SIG-M5 (cell line): ENCODE results near the gene CHRDL2.

Experiments used
- DNase-seq: peaks from one replicate; lab custom pipeline; 2025; lab: John Stamatoyannopoulos, UW

CHRDL2 gene

DNA sequence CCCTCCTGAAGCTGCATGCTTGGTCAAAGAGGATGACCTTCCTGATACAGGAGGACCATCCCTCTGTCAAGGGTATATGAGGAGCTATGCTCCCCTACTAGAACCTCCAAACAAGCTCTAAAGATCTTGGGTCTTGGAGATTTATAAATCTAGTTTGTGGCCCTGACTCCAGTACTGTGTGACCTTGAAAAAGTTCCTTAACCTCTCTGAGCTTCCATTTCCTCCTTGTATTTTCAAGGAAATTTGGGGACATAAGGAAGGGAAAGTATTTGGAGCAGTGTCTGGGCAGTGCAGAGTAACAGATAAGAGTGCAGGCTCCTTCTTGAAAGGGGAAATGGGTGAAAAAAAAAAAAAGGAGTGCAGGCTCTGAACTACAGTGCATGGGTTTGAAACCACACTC, 45.9 kb downstream of the CHRDL2 start:
- no peak for DNase-seq

GRCh38 chr11:74684661-74685060, 46.6 kb downstream of the CHRDL2 start:
- no peak for DNase-seq

DNA sequence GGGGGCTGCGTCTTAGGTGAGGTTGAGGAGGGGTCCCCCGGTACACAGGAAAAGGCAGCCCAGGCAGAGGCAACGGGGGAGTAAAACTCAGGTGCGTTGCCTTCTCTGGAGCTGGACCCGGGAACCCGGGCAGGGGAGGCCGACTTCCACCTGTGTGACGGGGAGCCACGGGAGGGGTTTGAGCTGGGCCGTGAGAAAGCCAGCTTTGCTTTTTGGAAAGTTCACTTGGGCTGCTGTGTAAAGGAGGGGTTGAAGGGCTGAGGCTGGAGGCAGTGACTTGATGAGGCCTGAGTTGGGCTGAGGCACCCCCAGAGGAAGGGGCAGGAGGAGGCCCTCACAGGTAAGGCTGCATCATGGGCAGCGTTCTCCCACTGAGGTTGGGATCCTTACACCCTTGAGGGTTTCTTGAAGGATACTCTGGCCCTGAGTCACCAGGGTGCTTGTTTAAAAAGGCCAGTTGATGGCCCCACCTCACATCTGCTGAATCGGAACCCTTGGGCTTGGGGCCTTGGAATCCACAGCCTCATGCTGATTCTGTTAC, 47.2 kb downstream of the CHRDL2 start:
- DNase-seq, result no peak

GRCh38 chr11:74683279-74683871, 47.9 kb downstream of the CHRDL2 start:
- no peak for DNase-seq

- no peak for DNase-seq
Measured at GRCh38 chr11:74682731-74683278, 48.4 kb downstream of the CHRDL2 start.

- no peak for DNase-seq
Measured at GRCh38 chr11:74681686-74682651, 49.3 kb downstream of the CHRDL2 start.

DNA sequence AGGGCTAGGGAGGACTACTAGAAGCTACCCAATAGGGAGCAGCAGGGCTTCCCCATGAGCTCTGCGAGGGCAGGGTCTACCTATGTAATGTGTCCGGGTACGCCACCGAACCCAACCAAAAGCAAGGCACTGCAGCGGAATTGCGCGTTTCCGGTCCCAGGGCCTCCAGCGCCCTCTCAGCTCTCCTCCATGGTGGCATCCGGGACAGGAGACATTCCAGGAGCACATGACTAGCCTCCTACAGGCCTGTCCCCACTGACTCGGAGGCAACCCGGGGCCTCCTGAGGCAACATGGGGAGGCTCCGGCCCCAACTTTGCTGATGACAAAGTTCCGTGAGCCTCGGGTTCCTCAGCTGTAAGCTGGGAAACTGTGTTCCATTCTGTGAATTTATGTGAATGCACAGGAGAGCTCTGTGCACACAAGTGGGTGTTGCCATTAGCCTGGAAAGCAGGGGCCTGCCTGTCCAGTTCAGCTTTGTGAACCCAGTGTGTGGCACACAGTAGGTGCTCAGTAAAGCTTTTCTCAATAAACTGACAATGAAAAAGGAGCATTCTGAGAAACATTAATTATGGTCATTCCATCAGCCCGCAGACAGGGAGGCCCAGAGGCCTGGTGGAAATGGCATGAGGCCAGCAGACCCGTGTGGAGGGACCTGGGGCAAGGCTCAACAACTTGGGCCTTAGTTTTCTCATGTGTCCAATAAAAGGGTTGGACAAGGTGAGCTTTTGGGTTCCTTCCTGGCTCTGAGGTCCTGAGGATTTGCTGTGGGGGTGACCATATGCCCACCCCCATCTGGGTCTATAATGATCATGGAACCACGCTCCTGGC, 50.3 kb downstream of the CHRDL2 start:
- DNase-seq, result no peak

DNA sequence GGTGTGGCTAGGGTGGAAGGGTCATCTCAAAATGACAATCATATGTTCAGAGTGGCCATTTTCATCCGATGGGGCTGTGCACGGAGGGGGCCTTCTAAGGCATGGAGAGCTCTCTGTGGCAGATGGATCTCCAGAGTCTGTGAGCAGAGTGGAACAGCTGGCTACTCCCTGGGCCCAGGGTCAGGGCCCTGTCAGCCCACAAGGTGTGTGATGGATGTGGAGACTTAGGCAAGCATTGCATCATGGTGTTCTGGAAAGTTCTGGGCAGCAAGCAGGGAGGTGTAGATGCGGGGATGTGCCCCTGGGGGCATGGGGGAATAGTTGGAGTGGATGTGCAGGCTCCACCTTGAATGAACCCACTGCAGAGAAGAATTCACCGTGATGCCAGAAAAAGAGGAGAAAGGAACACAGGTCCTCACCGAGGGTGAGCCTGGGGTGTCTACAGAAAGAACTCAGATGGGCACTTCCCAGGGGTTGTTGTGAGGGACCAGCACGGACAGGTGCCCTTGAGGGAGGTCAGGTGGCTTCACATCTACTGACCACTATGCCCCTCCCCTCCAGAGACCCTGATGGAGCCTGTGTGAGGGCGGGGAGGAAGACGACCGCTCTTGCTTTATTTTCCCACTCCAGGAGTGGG, 51.1 kb downstream of the CHRDL2 start:
- no peak for DNase-seq

DNA sequence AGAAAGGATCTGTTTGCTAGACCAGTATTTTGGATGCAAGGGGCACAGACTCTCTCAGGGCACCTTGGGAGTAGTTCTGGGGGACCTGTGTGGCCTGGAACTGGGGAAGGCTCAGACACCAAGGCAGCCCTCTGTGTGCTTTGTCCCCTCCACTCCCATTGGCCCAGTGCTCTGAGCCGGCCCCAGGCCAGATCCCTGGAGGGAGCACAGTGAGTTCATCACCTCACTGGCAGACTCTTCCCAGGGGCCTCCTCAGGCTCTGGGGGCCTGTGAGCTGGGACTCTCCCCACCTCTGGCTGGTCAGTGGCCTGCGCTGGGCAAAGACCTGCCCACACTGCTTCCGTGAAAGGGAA, 51.7 kb downstream of the CHRDL2 start:
- DNase-seq, result no peak

GRCh38 chr11:74678591-74679512, 52.4 kb downstream of the CHRDL2 start:
- no peak for DNase-seq

- DNase-seq, result no peak
Measured at GRCh38 chr11:74678041-74678440, 53.2 kb downstream of the CHRDL2 start.

GRCh38 chr11:74677131-74677530, 54.1 kb downstream of the CHRDL2 start:
- no peak for DNase-seq

GRCh38 chr11:74676596-74676995, 54.6 kb downstream of the CHRDL2 start:
- no peak for DNase-seq

DNA sequence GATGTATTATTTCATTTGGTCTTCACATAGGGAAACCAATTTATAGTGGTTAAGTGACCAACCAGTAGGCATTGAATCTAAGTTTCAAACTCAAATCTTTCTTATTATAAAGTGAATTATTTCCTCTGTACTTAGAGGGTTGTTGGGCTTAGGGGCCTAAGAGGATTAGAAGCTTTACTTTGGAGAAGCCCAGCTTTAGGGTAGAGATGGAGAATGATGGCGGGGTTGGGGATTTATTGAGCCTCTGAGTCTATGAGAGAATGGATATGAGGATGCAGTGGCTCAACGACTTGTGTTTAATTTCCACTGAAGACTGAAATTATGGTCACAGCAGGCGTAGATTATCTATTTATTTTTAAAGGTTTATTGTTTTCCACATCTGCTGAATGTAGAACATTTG, 55.5 kb downstream of the CHRDL2 start:
- DNase-seq, result no peak

DNA sequence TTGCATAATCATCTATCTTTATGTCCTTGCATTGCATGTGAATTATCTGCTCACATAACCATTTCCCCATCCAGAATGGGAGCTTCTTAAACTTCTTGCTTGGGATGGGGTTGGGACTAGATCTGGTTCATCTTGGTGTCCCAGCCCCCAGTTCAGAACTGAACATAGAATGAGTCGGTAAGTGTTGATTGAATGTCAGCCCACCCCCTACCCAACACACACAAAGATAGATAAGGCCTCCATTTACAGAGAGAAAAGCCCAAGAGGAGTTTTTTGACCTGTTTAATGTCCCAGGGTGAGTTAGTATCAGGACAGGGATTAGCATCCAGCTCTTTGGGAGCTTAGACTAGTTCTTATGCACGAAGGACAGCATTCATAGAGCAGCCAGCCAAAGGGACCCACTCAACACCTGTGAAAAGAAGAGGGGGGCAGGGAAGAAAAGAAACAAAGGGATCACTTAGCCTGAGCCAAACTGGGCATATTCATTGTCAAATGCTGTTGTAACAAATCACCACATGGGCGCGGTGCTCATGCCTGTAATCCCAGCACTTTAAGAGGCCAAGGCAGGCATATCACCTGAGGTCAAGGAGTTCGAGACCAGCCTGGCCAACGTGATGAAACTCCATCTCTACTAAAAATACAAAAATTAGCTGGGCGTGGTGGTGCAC, 57.4 kb downstream of the CHRDL2 start:
- no peak for DNase-seq

GRCh38 chr11:74672956-74673692, 58.1 kb downstream of the CHRDL2 start:
- no peak for DNase-seq

- no peak for DNase-seq
Measured at GRCh38 chr11:74672332-74672955, 58.8 kb downstream of the CHRDL2 start.

GRCh38 chr11:74671520-74672196, 59.6 kb downstream of the CHRDL2 start:
- DNase-seq, result no peak
